ENCODE measurements around the gene TEX55.

The TEX55 gene

DNA sequence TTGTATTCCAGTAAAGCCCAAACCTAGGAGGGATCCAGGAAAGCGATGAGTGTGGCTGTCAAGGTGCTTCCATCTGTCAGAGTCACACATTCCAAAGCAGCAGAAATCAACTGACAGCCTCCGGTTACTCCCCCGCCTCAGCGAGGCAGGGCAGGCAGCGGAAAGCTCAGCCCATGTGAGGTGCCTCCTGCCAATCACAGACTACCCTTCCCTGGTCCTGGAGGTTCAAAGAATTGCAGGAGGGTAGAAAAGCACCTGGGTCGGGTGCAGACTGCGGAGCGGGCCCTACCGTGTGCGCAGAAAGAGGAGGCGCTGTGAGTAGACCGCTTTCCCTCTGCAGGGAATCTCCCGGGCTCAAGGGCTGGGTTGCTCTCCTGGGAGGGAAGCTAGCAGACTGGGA, 27.4 kb downstream of the TEX55 start, which contains the start of gene UPK1B:
Gene UPK1B (plus strand): TSS at position 274 of the 400 bp plus-strand sequence. CDS start 13,144 bp downstream, outside the sequence.
- Histone ChIP-seq H3K9me3 (ENCODE audit: control insufficient read depth, insufficient read depth, low read depth, low read length) (no peaks in the 10 kb centered on the region), H3K36me3 (ENCODE audit: control insufficient read depth in 2 of 2, insufficient read depth in 1 of 2, low read length in 2 of 2) (no peaks in the 10 kb centered on the region), H3K4me1 (ENCODE audit: control insufficient read depth, insufficient read depth, low read length) (no peaks in the 10 kb centered on the region), H3K4me3 (ENCODE audit: low read depth, low read length) (no peak within 1 kb of the TSS), H3K27ac (ENCODE audit: extremely low read depth, low read depth, low read length) (no peak within 1 kb of the TSS)
- no peak for TF ChIP-seq ZNF112 (tag by site-specific recombination; IDR thresholded peaks at IDR 0.05)
- TF ChIP-seq, protein P1, sequence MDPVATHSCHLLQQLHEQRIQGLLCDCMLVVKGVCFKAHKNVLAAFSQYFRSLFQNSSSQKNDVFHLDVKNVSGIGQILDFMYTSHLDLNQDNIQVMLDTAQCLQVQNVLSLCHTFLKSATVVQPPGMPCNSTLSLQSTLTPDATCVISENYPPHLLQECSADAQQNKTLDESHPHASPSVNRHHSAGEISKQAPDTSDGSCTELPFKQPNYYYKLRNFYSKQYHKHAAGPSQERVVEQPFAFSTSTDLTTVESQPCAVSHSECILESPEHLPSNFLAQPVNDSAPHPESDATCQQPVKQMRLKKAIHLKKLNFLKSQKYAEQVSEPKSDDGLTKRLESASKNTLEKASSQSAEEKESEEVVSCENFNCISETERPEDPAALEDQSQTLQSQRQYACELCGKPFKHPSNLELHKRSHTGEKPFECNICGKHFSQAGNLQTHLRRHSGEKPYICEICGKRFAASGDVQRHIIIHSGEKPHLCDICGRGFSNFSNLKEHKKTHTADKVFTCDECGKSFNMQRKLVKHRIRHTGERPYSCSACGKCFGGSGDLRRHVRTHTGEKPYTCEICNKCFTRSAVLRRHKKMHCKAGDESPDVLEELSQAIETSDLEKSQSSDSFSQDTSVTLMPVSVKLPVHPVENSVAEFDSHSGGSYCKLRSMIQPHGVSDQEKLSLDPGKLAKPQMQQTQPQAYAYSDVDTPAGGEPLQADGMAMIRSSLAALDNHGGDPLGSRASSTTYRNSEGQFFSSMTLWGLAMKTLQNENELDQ (tag by site-specific recombination; IDR thresholded peaks at IDR 0.05; ENCODE audit: low read depth), result no peak
- TF ChIP-seq ZNF202 (tag by site-specific recombination; IDR thresholded peaks at IDR 0.05; ENCODE audit: borderline replicate concordance), result no peak
- TF ChIP-seq BCL11B (tag by site-specific recombination; IDR thresholded peaks at IDR 0.05; ENCODE audit: low read depth), result no peak
- TF ChIP-seq ZNF768 (tag by site-specific recombination; IDR thresholded peaks at IDR 0.05), result no peak
- no peak for TF ChIP-seq ZNF830 (tag by site-specific recombination; IDR thresholded peaks at IDR 0.05; ENCODE audit: low read depth)
- TF ChIP-seq, protein P2, sequence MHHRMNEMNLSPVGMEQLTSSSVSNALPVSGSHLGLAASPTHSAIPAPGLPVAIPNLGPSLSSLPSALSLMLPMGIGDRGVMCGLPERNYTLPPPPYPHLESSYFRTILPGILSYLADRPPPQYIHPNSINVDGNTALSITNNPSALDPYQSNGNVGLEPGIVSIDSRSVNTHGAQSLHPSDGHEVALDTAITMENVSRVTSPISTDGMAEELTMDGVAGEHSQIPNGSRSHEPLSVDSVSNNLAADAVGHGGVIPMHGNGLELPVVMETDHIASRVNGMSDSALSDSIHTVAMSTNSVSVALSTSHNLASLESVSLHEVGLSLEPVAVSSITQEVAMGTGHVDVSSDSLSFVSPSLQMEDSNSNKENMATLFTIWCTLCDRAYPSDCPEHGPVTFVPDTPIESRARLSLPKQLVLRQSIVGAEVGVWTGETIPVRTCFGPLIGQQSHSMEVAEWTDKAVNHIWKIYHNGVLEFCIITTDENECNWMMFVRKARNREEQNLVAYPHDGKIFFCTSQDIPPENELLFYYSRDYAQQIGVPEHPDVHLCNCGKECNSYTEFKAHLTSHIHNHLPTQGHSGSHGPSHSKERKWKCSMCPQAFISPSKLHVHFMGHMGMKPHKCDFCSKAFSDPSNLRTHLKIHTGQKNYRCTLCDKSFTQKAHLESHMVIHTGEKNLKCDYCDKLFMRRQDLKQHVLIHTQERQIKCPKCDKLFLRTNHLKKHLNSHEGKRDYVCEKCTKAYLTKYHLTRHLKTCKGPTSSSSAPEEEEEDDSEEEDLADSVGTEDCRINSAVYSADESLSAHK (tag by site-specific recombination; IDR thresholded peaks at IDR 0.05), result no peak
- TF ChIP-seq, protein P3, sequence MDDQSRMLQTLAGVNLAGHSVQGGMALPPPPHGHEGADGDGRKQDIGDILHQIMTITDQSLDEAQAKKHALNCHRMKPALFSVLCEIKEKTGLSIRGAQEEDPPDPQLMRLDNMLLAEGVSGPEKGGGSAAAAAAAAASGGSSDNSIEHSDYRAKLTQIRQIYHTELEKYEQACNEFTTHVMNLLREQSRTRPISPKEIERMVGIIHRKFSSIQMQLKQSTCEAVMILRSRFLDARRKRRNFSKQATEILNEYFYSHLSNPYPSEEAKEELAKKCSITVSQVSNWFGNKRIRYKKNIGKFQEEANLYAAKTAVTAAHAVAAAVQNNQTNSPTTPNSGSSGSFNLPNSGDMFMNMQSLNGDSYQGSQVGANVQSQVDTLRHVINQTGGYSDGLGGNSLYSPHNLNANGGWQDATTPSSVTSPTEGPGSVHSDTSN (CRISPR knock-in tag; IDR thresholded peaks at IDR 0.05), result no peak
- no peak for TF ChIP-seq ZNF701 (tag by site-specific recombination; IDR thresholded peaks at IDR 0.05)
- TF ChIP-seq, protein P4, sequence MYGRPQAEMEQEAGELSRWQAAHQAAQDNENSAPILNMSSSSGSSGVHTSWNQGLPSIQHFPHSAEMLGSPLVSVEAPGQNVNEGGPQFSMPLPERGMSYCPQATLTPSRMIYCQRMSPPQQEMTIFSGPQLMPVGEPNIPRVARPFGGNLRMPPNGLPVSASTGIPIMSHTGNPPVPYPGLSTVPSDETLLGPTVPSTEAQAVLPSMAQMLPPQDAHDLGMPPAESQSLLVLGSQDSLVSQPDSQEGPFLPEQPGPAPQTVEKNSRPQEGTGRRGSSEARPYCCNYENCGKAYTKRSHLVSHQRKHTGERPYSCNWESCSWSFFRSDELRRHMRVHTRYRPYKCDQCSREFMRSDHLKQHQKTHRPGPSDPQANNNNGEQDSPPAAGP (tag by site-specific recombination; IDR thresholded peaks at IDR 0.05), result no peak
- TF ChIP-seq ZFP69B (tag by site-specific recombination; IDR thresholded peaks at IDR 0.05), result no peak
- TF ChIP-seq, protein P5, sequence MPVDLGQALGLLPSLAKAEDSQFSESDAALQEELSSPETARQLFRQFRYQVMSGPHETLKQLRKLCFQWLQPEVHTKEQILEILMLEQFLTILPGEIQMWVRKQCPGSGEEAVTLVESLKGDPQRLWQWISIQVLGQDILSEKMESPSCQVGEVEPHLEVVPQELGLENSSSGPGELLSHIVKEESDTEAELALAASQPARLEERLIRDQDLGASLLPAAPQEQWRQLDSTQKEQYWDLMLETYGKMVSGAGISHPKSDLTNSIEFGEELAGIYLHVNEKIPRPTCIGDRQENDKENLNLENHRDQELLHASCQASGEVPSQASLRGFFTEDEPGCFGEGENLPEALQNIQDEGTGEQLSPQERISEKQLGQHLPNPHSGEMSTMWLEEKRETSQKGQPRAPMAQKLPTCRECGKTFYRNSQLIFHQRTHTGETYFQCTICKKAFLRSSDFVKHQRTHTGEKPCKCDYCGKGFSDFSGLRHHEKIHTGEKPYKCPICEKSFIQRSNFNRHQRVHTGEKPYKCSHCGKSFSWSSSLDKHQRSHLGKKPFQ (tag by site-specific recombination; IDR thresholded peaks at IDR 0.05), result no peak
- no peak for TF ChIP-seq FEZF1 (tag by site-specific recombination; IDR thresholded peaks at IDR 0.05)
- TF ChIP-seq, protein P6, sequence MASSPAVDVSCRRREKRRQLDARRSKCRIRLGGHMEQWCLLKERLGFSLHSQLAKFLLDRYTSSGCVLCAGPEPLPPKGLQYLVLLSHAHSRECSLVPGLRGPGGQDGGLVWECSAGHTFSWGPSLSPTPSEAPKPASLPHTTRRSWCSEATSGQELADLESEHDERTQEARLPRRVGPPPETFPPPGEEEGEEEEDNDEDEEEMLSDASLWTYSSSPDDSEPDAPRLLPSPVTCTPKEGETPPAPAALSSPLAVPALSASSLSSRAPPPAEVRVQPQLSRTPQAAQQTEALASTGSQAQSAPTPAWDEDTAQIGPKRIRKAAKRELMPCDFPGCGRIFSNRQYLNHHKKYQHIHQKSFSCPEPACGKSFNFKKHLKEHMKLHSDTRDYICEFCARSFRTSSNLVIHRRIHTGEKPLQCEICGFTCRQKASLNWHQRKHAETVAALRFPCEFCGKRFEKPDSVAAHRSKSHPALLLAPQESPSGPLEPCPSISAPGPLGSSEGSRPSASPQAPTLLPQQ (tag by site-specific recombination; IDR thresholded peaks at IDR 0.05), result no peak
- no peak for TF ChIP-seq ZFP3 (tag by site-specific recombination; IDR thresholded peaks at IDR 0.05; ENCODE audit: low read depth)
- TF ChIP-seq ZNF366 (tag by site-specific recombination; conservative IDR thresholded peaks at IDR 0.05), result no peak
- TF ChIP-seq, protein P7, sequence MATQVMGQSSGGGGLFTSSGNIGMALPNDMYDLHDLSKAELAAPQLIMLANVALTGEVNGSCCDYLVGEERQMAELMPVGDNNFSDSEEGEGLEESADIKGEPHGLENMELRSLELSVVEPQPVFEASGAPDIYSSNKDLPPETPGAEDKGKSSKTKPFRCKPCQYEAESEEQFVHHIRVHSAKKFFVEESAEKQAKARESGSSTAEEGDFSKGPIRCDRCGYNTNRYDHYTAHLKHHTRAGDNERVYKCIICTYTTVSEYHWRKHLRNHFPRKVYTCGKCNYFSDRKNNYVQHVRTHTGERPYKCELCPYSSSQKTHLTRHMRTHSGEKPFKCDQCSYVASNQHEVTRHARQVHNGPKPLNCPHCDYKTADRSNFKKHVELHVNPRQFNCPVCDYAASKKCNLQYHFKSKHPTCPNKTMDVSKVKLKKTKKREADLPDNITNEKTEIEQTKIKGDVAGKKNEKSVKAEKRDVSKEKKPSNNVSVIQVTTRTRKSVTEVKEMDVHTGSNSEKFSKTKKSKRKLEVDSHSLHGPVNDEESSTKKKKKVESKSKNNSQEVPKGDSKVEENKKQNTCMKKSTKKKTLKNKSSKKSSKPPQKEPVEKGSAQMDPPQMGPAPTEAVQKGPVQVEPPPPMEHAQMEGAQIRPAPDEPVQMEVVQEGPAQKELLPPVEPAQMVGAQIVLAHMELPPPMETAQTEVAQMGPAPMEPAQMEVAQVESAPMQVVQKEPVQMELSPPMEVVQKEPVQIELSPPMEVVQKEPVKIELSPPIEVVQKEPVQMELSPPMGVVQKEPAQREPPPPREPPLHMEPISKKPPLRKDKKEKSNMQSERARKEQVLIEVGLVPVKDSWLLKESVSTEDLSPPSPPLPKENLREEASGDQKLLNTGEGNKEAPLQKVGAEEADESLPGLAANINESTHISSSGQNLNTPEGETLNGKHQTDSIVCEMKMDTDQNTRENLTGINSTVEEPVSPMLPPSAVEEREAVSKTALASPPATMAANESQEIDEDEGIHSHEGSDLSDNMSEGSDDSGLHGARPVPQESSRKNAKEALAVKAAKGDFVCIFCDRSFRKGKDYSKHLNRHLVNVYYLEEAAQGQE (tag by site-specific recombination; IDR thresholded peaks at IDR 0.05), result no peak
- TF ChIP-seq, protein P8, sequence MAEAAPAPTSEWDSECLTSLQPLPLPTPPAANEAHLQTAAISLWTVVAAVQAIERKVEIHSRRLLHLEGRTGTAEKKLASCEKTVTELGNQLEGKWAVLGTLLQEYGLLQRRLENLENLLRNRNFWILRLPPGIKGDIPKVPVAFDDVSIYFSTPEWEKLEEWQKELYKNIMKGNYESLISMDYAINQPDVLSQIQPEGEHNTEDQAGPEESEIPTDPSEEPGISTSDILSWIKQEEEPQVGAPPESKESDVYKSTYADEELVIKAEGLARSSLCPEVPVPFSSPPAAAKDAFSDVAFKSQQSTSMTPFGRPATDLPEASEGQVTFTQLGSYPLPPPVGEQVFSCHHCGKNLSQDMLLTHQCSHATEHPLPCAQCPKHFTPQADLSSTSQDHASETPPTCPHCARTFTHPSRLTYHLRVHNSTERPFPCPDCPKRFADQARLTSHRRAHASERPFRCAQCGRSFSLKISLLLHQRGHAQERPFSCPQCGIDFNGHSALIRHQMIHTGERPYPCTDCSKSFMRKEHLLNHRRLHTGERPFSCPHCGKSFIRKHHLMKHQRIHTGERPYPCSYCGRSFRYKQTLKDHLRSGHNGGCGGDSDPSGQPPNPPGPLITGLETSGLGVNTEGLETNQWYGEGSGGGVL (tag by site-specific recombination; IDR thresholded peaks at IDR 0.05), result no peak
- POLR2A ChIA-PET, result no interaction called here
- CTCF ChIA-PET, result no interaction called here
